Common myeloid progenitor, CD34-positive (primary cell): Measurements from ENCODE around the gene SUGCT.

Experiments
- CTCF ChIA-PET: fragments of 350-600 bp; sonication (Branson Sonifier 250); formaldehyde crosslinking; loops from one replicate; lab custom pipeline; 2021; ENCODE audit warnings: antibody characterized with exemption; lab: Charles Lee
- POLR2A ChIA-PET: fragments of 350-600 bp; sonication (Branson Sonifier 250); formaldehyde crosslinking; loops from one replicate; lab custom pipeline; 2021; ENCODE audit warnings: antibody characterized with exemption; lab: Charles Lee
- DNase-seq, 3 donors: peaks; one replicate each; pipeline versions ENCODE4 v3.0.0 to v3.0.0-alpha.2; 2013
- H3K27ac ChIP-seq, 2 experiments: 1 replicate in 1 of 2; 2 replicates in 1 of 2; pipeline ENCODE4 v1.7.0; 2013; ENCODE audit warnings: inconsistent platforms in 2 of 2, low read length in 2 of 2, mild to moderate bottlenecking in 2 of 2, low read depth in 1 of 2, moderate library complexity in 1 of 2; ENCODE audit not compliant: severe bottlenecking in 2 of 2, insufficient read depth in 1 of 2, poor library complexity in 1 of 2
- H3K27me3 ChIP-seq, 5 experiments: replicated peaks in 2 of 5; 1 replicate in 3 of 5; 2 replicates in 2 of 5; pipeline versions ENCODE4 v1.6.1 to v1.7.0; 2013; ENCODE audit warnings: low read length in 4 of 5, mild to moderate bottlenecking in 2 of 5, moderate library complexity in 2 of 5, inconsistent platforms in 1 of 5; ENCODE audit not compliant: insufficient read depth in 5 of 5, control insufficient read depth in 4 of 5
- H3K36me3 ChIP-seq, 4 experiments: 1 replicate in 2 of 4; 2 replicates in 2 of 4; pipeline versions ENCODE4 v1.6.1 to v1.7.0; 2013; ENCODE audit warnings: low read length in 3 of 4, control low read depth in 1 of 4, mild to moderate bottlenecking in 1 of 4; ENCODE audit not compliant: control insufficient read depth in 4 of 4, insufficient read depth in 4 of 4
- H3K4me1 ChIP-seq, 4 experiments: 1 replicate in 3 of 4; 2 replicates in 1 of 4; pipeline versions ENCODE4 v1.6.1 to v1.7.1; 2013; ENCODE audit warnings: low read length in 3 of 4, mild to moderate bottlenecking in 3 of 4, control low read depth in 1 of 4, inconsistent platforms in 1 of 4, moderate library complexity in 1 of 4; ENCODE audit not compliant: control insufficient read depth in 4 of 4, insufficient read depth in 4 of 4; ENCODE audit errors: control extremely low read depth in 1 of 4
- H3K4me3 ChIP-seq, 7 experiments: 1 replicate in 4 of 7; 2 replicates in 3 of 7; pipeline versions ENCODE4 v1.5.1 to v1.7.0; 2013; ENCODE audit warnings: mild to moderate bottlenecking in 7 of 7, low read length in 6 of 7, moderate library complexity in 6 of 7, inconsistent platforms in 2 of 7, low read depth in 2 of 7, control low read depth in 1 of 7; ENCODE audit not compliant: insufficient read depth in 4 of 7, control insufficient read depth in 1 of 7; ENCODE audit errors: extremely low read depth in 1 of 7
- H3K9me3 ChIP-seq, 5 experiments: 1 replicate in 4 of 5; 2 replicates in 1 of 5; pipeline versions ENCODE4 v1.6.1 to v1.7.1; 2013; ENCODE audit warnings: low read length in 4 of 5, mild to moderate bottlenecking in 2 of 5, inconsistent platforms in 1 of 5, low read depth in 1 of 5, moderate library complexity in 1 of 5; ENCODE audit not compliant: control insufficient read depth in 4 of 5, insufficient read depth in 2 of 5; ENCODE audit errors: control extremely low read depth in 1 of 5
- WGBS: methylation state at CpG from one replicate; pipeline ENCODE4 v1.1.5; 2013; ENCODE audit not compliant: insufficient coverage; 5-methylcytosine and 5-hydroxymethylcytosine counted together

Gene SUGCT

DNA sequence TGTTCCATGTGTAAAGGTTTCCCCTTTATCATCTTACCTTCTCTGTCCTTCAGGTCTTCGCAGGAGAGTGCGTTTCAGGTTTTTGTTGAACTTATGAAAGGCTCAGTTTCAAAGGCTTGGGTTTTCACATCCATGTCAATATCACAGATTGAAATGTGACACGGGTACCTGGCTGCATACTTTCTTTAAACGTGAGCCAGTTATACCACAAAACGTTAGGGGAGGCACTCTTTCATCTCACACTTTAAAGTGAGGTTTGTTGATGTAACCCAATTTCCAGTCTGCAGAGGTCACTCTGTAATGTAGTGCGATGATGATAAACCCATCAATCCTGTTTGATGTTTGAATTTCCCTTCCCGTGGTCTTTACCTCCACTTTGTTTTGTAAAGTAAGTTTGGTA lies 506.9 kb downstream of the SUGCT start:
- 100% methylated on average over 6 of the region's 7 CpGs for WGBS
- ChIA-PET CTCF (no interaction called here), POLR2A (no interaction called here)
- Histone ChIP-seq H3K27ac (no peak overlapping the region), H3K4me3 (no peak overlapping the region), H3K4me1 (peaks cover 0 to 18% (median 12%) of the 10 kb centered on the region in 4 experiments), H3K36me3 (no peaks in the 10 kb centered on the region), H3K9me3 (no peaks in the 10 kb centered on the region), H3K27me3 (no peaks in the 10 kb centered on the region)
- DNase-seq, result no peak

GRCh38 chr7:40643664-40644063 lies 508.9 kb downstream of the SUGCT start:
- Histone ChIP-seq H3K27me3 (no peaks in the 10 kb centered on the region), H3K36me3 (no peaks in the 10 kb centered on the region), H3K27ac (no peak overlapping the region), H3K4me1 (peaks cover 0 to 18% (median 11%) of the 10 kb centered on the region in 4 experiments), H3K9me3 (no peaks in the 10 kb centered on the region), H3K4me3 (no peak overlapping the region)
- 99% methylated on average over 7 of the region's 7 CpGs for WGBS
- ChIA-PET POLR2A (no interaction called here), CTCF (interaction anchor here (0.6 to 2.1 kb wide), 3 partner anchors 9 to 462 kb away, joined by 3 to 4 read pairs (median 3); no protein-coding TSS in a partner anchor)
- no peak for DNase-seq

GRCh38 chr7:40644454-40645188 lies 509.8 kb downstream of the SUGCT start:
- peak; percentile 1 to 75 (median 63) for DNase-seq
- ChIA-PET POLR2A (no interaction called here), CTCF (interaction anchor here (1.1 to 2.1 kb wide), 2 partner anchors 10 to 25 kb away, joined by 3 to 4 read pairs; no protein-coding TSS in a partner anchor)
- Histone ChIP-seq H3K36me3 (no peaks in the 10 kb centered on the region), H3K4me3 (peak overlapping the region in 1 of 7 experiments; percentile 29), H3K4me1 (peaks cover 0 to 17% (median 11%) of the 10 kb centered on the region in 4 experiments), H3K27me3 (no peaks in the 10 kb centered on the region), H3K9me3 (no peaks in the 10 kb centered on the region), H3K27ac (no peak overlapping the region)
- 25% methylated on average over 13 of the region's 15 CpGs for WGBS

GRCh38 chr7:40645197-40645596 lies 510.4 kb downstream of the SUGCT start:
- Histone ChIP-seq H3K27me3 (no peaks in the 10 kb centered on the region), H3K27ac (no peak overlapping the region), H3K9me3 (no peaks in the 10 kb centered on the region), H3K4me3 (no peak overlapping the region), H3K36me3 (no peaks in the 10 kb centered on the region), H3K4me1 (peaks cover 0 to 17% (median 11%) of the 10 kb centered on the region in 4 experiments)
- CTCF ChIA-PET, result no interaction called here
- 97% methylated on average over 4 of the region's 4 CpGs for WGBS
- POLR2A ChIA-PET, result no interaction called here
- no peak for DNase-seq

- DNase-seq, result no peak
- H3K9me3 ChIP-seq, result no peaks in the 10 kb centered on the region
- H3K27me3 ChIP-seq, result no peaks in the 10 kb centered on the region
- no peaks in the 10 kb centered on the region for H3K36me3 ChIP-seq
- no peak overlapping the region for H3K4me3 ChIP-seq
- ChIA-PET POLR2A (no interaction called here), CTCF (no interaction called here)
- 100% methylated on average over 1 of the region's 2 CpGs for WGBS
- peaks cover 0 to 9% (median 4%) of the 10 kb centered on the region in 4 experiments for H3K4me1 ChIP-seq
- no peak overlapping the region for H3K27ac ChIP-seq
Observed at GRCh38 chr7:40646717-40647116, 511.9 kb downstream of the SUGCT start.

GRCh38 chr7:40647719-40648118 lies 512.9 kb downstream of the SUGCT start:
- Histone ChIP-seq H3K27me3 (no peaks in the 10 kb centered on the region), H3K36me3 (no peaks in the 10 kb centered on the region), H3K4me3 (no peak overlapping the region), H3K4me1 (peaks cover 0 to 9% (median 4%) of the 10 kb centered on the region in 4 experiments), H3K9me3 (no peaks in the 10 kb centered on the region), H3K27ac (no peak overlapping the region)
- no peak for DNase-seq
- ChIA-PET CTCF (no interaction called here), POLR2A (no interaction called here)
- WGBS, result 100% methylated on average over 1 of the region's 5 CpGs

DNA sequence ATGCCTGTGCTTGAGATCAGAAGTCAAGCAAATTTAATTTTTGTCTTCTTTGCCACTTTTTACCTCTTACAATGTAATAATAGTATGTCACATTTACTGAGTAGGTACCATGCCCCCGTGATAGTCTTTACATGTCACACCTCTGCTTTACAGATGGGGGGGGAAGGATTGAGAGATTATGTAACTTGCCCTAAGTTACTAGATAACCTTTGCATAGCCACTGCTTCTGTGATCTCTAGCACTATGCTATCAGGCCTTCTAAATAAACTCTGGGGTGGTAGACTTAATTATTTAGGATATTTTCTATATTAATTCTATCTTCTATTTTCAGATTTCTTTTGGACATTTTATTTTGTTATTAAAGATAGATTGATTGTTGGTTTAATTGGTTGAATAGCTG lies 514.4 kb downstream of the SUGCT start:
- CTCF ChIA-PET, result no interaction called here
- POLR2A ChIA-PET, result no interaction called here
- DNase-seq, result no peak
- H3K27ac ChIP-seq, result no peak overlapping the region
- no peaks in the 10 kb centered on the region for H3K27me3 ChIP-seq
- WGBS, result no CpG with 5 or more reads among the region's 1 CpG
- peaks cover 0 to 9% (median 4%) of the 10 kb centered on the region in 4 experiments for H3K4me1 ChIP-seq
- peaks cover 0 to 2% (median 0%) of the 10 kb centered on the region in 5 experiments for H3K9me3 ChIP-seq
- no peak overlapping the region for H3K4me3 ChIP-seq
- H3K36me3 ChIP-seq, result no peaks in the 10 kb centered on the region
